GM19099 (cell line): ENCODE measurements around the gene ALS2CL.

Experiments
- POLR2A ChIP-seq: IDR thresholded peaks from 3 replicates; pipeline ENCODE4 v1.6.1; 2011; ENCODE audit warnings: low read depth; ENCODE audit not compliant: insufficient read length; ENCODE audit errors: extremely low read depth

Gene ALS2CL

GRCh38 chr3:46721009-46721408, 27.5 kb upstream of the ALS2CL start:
- TF ChIP-seq POLR2A: no peak

DNA sequence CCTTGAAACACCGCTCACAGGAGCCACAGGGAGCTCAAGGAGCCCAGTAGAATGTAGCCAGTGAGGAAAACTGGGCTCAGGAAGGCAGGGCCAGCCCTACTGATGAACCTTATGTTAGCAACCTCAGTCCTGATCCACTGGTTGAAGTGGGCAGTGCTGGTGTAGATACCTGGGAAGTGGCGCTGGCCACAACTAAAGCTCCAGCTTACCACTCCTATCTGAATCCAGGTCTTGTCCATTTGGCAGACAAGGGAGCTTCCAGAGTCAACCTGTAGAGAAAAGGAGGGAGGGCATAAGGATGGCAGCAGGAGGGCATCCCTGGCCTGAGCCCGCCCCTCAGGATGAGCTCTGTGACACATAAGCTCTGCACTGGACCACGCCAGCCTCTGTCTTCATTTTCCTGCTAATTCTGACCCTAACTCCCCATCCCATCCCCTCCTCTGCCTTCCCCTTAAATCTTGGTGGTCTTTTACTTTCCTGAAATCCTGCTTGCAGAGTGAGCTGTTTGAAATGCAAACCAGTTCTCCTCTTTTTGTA, 26.3 kb upstream of the ALS2CL start:
- TF ChIP-seq POLR2A: no peak

DNA sequence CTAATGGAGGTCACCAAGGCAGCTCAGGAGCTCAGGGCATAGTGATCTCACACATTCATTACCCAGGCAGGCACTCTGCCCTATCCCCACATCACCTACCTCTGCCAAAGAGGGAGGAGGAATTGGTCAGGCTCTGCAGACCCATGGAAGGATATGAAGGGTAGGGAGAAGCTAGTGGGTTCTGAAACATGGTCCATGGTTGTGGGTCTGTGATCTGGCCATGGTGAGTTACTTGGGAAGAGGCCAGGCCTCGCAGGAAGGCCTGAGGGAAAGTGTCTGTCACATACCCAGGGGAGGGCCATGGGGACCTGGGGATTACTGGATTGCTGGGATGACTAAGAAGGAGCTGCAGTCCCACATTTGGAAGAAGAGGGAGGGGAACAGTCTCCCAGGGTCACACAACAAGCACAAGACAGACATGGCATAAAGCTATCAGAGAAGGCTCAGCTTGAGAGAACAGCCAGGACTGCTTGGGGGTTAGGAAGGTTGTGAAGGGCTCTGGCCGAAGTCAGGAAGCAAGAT, 25.6 kb upstream of the ALS2CL start:
- TF ChIP-seq POLR2A: no peak

- TF ChIP-seq POLR2A: no peak
Measured at GRCh38 chr3:46717447-46718231, 24.2 kb upstream of the ALS2CL start, which contains the start of gene PRSS50. Gene PRSS50 (minus strand): TSS chr3:46717869. CDS start chr3:46717824, 45 bp downstream.

GRCh38 chr3:46716461-46717441, 23.3 kb upstream of the ALS2CL start:
- no peak for TF ChIP-seq POLR2A

DNA sequence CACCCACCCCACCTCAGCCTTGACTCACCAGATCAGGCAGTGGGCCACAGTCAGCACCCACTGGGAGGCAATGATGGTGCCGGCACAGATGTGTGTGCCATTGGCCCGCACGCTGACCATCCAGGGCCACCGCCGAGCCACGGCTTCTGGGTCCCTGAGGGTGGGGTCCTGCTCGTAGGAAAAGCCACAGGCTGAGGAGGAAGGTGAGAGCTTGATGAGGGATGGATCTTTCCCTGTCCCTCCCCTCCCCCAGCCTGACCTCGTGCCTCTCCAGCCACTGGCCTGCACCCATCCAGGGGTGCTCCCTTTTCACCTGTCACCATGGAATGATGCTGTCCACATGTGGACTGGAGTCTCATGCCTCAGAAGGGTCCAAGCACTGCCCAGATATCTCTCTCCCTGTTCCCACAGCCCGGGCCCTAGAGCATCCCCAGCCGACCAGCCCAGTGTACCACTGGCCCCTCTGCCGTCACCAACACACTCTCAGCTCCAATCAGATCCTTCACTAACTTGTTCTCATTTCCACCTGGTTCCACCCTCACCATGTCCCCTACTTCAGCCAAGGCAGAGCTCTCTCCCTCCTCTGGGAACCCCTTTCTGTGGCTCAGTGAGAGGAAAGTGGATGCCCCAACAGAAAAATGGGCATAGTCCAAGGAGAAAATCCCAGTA, 22.2 kb upstream of the ALS2CL start:
- TF ChIP-seq POLR2A: no peak

- no peak for TF ChIP-seq POLR2A
Measured at GRCh38 chr3:46714728-46715506, 21.4 kb upstream of the ALS2CL start.

- no peak for TF ChIP-seq POLR2A
Measured at GRCh38 chr3:46713898-46714552, 20.5 kb upstream of the ALS2CL start.

GRCh38 chr3:46713050-46713897, 19.8 kb upstream of the ALS2CL start:
- TF ChIP-seq POLR2A: no peak

DNA sequence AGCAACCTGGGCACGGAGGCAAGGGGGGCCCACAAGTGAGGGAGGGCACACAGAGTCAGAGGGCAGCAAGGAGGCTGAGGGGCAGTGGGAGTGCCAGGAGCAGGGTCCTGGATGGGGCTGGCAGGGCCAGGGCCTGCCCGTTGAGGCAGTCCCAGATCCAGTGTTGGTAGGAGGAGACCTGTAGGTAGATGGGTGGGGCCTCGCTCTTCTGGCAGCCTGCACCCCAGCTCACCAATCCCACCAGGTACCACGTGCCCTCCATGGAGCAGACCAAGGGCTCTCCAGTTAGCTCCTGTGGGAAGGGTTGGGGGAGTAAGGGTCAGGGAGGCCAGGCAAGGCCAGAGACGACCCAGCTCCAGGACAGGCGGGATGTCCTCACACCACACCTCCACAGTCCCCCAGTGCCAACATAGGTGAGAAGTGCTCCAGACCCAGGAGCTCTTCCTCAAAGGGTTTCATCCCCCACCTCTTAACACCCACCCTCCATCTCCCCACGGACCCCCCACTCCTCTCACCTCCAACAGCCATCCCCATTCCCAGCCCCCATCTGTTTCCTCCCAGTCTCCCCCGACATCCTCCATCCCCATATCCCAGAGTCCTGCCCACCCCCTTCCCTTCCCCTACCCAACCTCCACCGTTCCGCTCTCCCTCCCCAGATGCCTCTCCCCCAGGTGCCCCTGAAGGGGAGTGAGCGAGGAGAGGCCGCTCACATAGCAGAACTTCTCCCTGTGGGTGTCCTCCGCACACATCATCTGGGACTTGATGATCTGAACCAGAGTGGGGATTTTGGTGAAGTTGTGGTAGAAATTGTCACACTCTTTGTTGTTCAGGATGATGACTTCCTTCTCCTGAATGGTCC, 18.9 kb upstream of the ALS2CL start:
- no peak for TF ChIP-seq POLR2A

DNA sequence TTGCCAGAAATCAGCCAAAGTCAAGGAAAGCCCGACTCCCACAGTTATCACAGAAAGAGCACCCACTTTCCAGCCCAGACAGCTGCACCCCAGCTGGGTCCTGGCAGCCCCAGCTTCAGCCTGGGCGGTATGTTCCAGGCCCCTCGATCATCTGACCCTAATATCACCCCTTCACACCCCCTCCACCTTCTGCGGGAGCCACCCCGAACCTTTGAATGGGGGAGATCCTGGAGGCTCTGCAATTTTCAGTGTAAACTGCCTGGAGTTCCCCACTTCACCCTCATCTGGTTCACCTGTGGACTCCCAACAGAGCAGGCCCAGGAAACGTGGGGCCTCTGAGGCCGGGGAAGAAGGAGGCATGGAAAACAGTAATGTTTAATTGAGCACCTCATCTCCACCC, 18.3 kb upstream of the ALS2CL start:
- TF ChIP-seq POLR2A: no peak

- TF ChIP-seq POLR2A: no peak
Measured at GRCh38 chr3:46711305-46711704, 17.8 kb upstream of the ALS2CL start.
